ENCODE results near the gene HASPIN.
"Not testable (repeated sequence)": the region's sequence is repeated elsewhere in the genome, so short reads cannot be mapped to it uniquely, and the experiment has no call there.

HASPIN gene

GRCh38 chr17:3697103-3697476 is 26.6 kb upstream of the HASPIN start:
- Histone ChIP-seq H2BK12ac (ENCODE audit: low read length) (no peak overlapping the region), H3K4ac (ENCODE audit: low read depth, low read length) (no peak overlapping the region), H3K9ac (ENCODE audit: low read length) (no peak overlapping the region), H3K79me2 (ENCODE audit: control insufficient read depth, insufficient read depth, low read length, poor library complexity) (no peaks in the 10 kb centered on the region), H3K4me1 (ENCODE audit: control insufficient read depth in 1 of 2, insufficient read depth in 2 of 2, low read length in 2 of 2) (peaks cover 0 to 8% of the 10 kb centered on the region in 2 experiments), H3K14ac (ENCODE audit: low read length) (no peak overlapping the region), H3K4me2 (ENCODE audit: low read length) (no peak overlapping the region), H3K36me3 (ENCODE audit: control insufficient read depth in 1 of 2, insufficient read depth in 2 of 2, low read length in 2 of 2) (no peaks in the 10 kb centered on the region), H3K9me3 (ENCODE audit: insufficient read depth, low read depth, low read length) (peaks cover 14% of the 10 kb centered on the region), H4K8ac (ENCODE audit: low read depth, low read length) (no peak overlapping the region), H3K79me1 (ENCODE audit: low read length) (no peaks in the 10 kb centered on the region), H3K18ac (ENCODE audit: low read length) (no peak overlapping the region), H3K4me3 (ENCODE audit: low read depth, low read length) (no peak overlapping the region), H4K12ac (ENCODE audit: low read depth, low read length) (no peak overlapping the region), H2BK5ac (ENCODE audit: low read depth, low read length, poor library complexity) (no peak overlapping the region), H4K91ac (ENCODE audit: low read depth, low read length) (no peak overlapping the region), H3K27ac (ENCODE audit: low read depth, low read length) (no peak overlapping the region), H2AK5ac (ENCODE audit: low read length) (no peak overlapping the region), H3K23ac (ENCODE audit: low read length) (no peak overlapping the region), H2BK120ac (ENCODE audit: insufficient read depth, low read length, poor library complexity) (no peak overlapping the region), H2AFZ (ENCODE audit: insufficient read depth, low read length, poor library complexity) (no peak overlapping the region), H3K27me3 (ENCODE audit: insufficient read depth, low read length) (peaks cover 34% of the 10 kb centered on the region)
- no CpG with 5 or more reads among the region's 12 CpGs for WGBS (ENCODE audit: extremely low coverage, insufficient coverage, insufficient read length)
- no peak for DNase-seq

GRCh38 chr17:3698139-3698538 is 25.6 kb upstream of the HASPIN start:
- no peak overlapping the region for H3K4me2 ChIP-seq (ENCODE audit: low read length)

GRCh38 chr17:3699951-3700350 is 23.8 kb upstream of the HASPIN start:
- DNase-seq, result no peak
- Histone ChIP-seq H4K91ac (ENCODE audit: low read depth, low read length) (no peak overlapping the region), H3K23ac (ENCODE audit: low read length) (no peak overlapping the region), H3K27me3 (ENCODE audit: insufficient read depth, low read length) (peaks cover 28% of the 10 kb centered on the region), H2BK12ac (ENCODE audit: low read length) (no peak overlapping the region), H2AFZ (ENCODE audit: insufficient read depth, low read length, poor library complexity) (no peak overlapping the region), H2BK5ac (ENCODE audit: low read depth, low read length, poor library complexity) (no peak overlapping the region), H2BK120ac (ENCODE audit: insufficient read depth, low read length, poor library complexity) (no peak overlapping the region), H3K79me1 (ENCODE audit: low read length) (no peaks in the 10 kb centered on the region), H3K4me1 (ENCODE audit: control insufficient read depth in 1 of 2, insufficient read depth in 2 of 2, low read length in 2 of 2) (peaks cover 0 to 8% of the 10 kb centered on the region in 2 experiments), H4K8ac (ENCODE audit: low read depth, low read length) (no peak overlapping the region), H3K4me3 (ENCODE audit: low read depth, low read length) (no peak overlapping the region), H3K27ac (ENCODE audit: low read depth, low read length) (no peak overlapping the region), H4K12ac (ENCODE audit: low read depth, low read length) (no peak overlapping the region), H2AK5ac (ENCODE audit: low read length) (no peak overlapping the region), H3K79me2 (ENCODE audit: control insufficient read depth, insufficient read depth, low read length, poor library complexity) (no peaks in the 10 kb centered on the region), H3K4me2 (ENCODE audit: low read length) (no peak overlapping the region), H3K36me3 (ENCODE audit: control insufficient read depth in 1 of 2, insufficient read depth in 2 of 2, low read length in 2 of 2) (no peaks in the 10 kb centered on the region), H3K9me3 (ENCODE audit: insufficient read depth, low read depth, low read length) (peaks cover 14% of the 10 kb centered on the region), H3K14ac (ENCODE audit: low read length) (no peak overlapping the region), H3K18ac (ENCODE audit: low read length) (no peak overlapping the region), H3K4ac (ENCODE audit: low read depth, low read length) (no peak overlapping the region), H3K9ac (ENCODE audit: low read length) (no peak overlapping the region)
- no CpG with 5 or more reads among the region's 4 CpGs for WGBS (ENCODE audit: extremely low coverage, insufficient coverage, insufficient read length)

More at GRCh38 chr17:3698139-3698538, 25.6 kb upstream of the HASPIN start:
- Histone ChIP-seq H3K4ac (ENCODE audit: low read depth, low read length) (no peak overlapping the region), H3K79me2 (ENCODE audit: control insufficient read depth, insufficient read depth, low read length, poor library complexity) (no peaks in the 10 kb centered on the region), H3K14ac (ENCODE audit: low read length) (no peak overlapping the region), H3K36me3 (ENCODE audit: control insufficient read depth in 1 of 2, insufficient read depth in 2 of 2, low read length in 2 of 2) (no peaks in the 10 kb centered on the region), H3K27me3 (ENCODE audit: insufficient read depth, low read length) (peaks cover 34% of the 10 kb centered on the region), H2AK5ac (ENCODE audit: low read length) (no peak overlapping the region), H3K4me3 (ENCODE audit: low read depth, low read length) (no peak overlapping the region), H3K9me3 (ENCODE audit: insufficient read depth, low read depth, low read length) (peaks cover 14% of the 10 kb centered on the region), H2BK120ac (ENCODE audit: insufficient read depth, low read length, poor library complexity) (no peak overlapping the region), H3K23ac (ENCODE audit: low read length) (no peak overlapping the region), H3K9ac (ENCODE audit: low read length) (no peak overlapping the region), H3K27ac (ENCODE audit: low read depth, low read length) (no peak overlapping the region), H4K8ac (ENCODE audit: low read depth, low read length) (no peak overlapping the region), H4K91ac (ENCODE audit: low read depth, low read length) (no peak overlapping the region), H2AFZ (ENCODE audit: insufficient read depth, low read length, poor library complexity) (no peak overlapping the region), H4K12ac (ENCODE audit: low read depth, low read length) (no peak overlapping the region), H2BK12ac (ENCODE audit: low read length) (no peak overlapping the region), H3K79me1 (ENCODE audit: low read length) (no peaks in the 10 kb centered on the region), H3K4me1 (ENCODE audit: control insufficient read depth in 1 of 2, insufficient read depth in 2 of 2, low read length in 2 of 2) (peaks cover 0 to 8% of the 10 kb centered on the region in 2 experiments), H3K18ac (ENCODE audit: low read length) (no peak overlapping the region), H2BK5ac (ENCODE audit: low read depth, low read length, poor library complexity) (no peak overlapping the region)
- WGBS (ENCODE audit: extremely low coverage, insufficient coverage, insufficient read length), result no CpG with 5 or more reads among the region's 4 CpGs
- no peak for DNase-seq

- H2BK12ac ChIP-seq (ENCODE audit: low read length); DNase-seq; H4K8ac ChIP-seq (ENCODE audit: low read depth, low read length); H4K12ac ChIP-seq (ENCODE audit: low read depth, low read length); H3K36me3 ChIP-seq (ENCODE audit: control insufficient read depth in 1 of 2, insufficient read depth in 2 of 2, low read length in 2 of 2); H3K79me2 ChIP-seq (ENCODE audit: control insufficient read depth, insufficient read depth, low read length, poor library complexity); H3K9ac ChIP-seq (ENCODE audit: low read length); H3K4me3 ChIP-seq (ENCODE audit: low read depth, low read length); H3K14ac ChIP-seq (ENCODE audit: low read length); H3K4me2 ChIP-seq (ENCODE audit: low read length); H2BK5ac ChIP-seq (ENCODE audit: low read depth, low read length, poor library complexity); H4K91ac ChIP-seq (ENCODE audit: low read depth, low read length); H3K4me1 ChIP-seq (ENCODE audit: control insufficient read depth in 1 of 2, insufficient read depth in 2 of 2, low read length in 2 of 2); H2AFZ ChIP-seq (ENCODE audit: insufficient read depth, low read length, poor library complexity); H3K18ac ChIP-seq (ENCODE audit: low read length); H2BK120ac ChIP-seq (ENCODE audit: insufficient read depth, low read length, poor library complexity); H2AK5ac ChIP-seq (ENCODE audit: low read length); H3K4ac ChIP-seq (ENCODE audit: low read depth, low read length); H3K23ac ChIP-seq (ENCODE audit: low read length); H3K79me1 ChIP-seq (ENCODE audit: low read length); H3K27ac ChIP-seq (ENCODE audit: low read depth, low read length): not testable (repeated sequence)
- WGBS (ENCODE audit: extremely low coverage, insufficient coverage, insufficient read length), result no CpG with 5 or more reads among the region's 7 CpGs
- peaks cover 11% of the 10 kb centered on the region for H3K9me3 ChIP-seq (ENCODE audit: insufficient read depth, low read depth, low read length)
- H3K27me3 ChIP-seq (ENCODE audit: insufficient read depth, low read length), result peaks cover 11% of the 10 kb centered on the region
Measured at GRCh38 chr17:3702041-3702539, 21.6 kb upstream of the HASPIN start.

Measured in trophoblast cell (in vitro differentiated cells and primary cell).